HUES6 (cell line): ENCODE measurements around the gene ADGRV1.

ENCODE experiments used
- H3K27ac ChIP-seq: 2 replicates; pipeline ENCODE4 v1.7.0; 2013; ENCODE audit warnings: low read depth, mild to moderate bottlenecking, low read length, inconsistent platforms
- H3K27me3 ChIP-seq: 2 replicates; pipeline ENCODE4 v1.6.1; 2013; ENCODE audit warnings: low read length; ENCODE audit not compliant: control insufficient read depth, insufficient read depth
- H3K36me3 ChIP-seq: 2 replicates; pipeline ENCODE4 v1.6.1; 2013; ENCODE audit warnings: low read length; ENCODE audit not compliant: control insufficient read depth, insufficient read depth
- H3K4me1 ChIP-seq: 2 replicates; pipeline ENCODE4 v1.6.1; 2013; ENCODE audit warnings: low read length; ENCODE audit not compliant: control insufficient read depth, insufficient read depth
- H3K4me3 ChIP-seq: 2 replicates; pipeline ENCODE4 v1.5.1; 2013; ENCODE audit warnings: low read depth, low read length
- H3K9ac ChIP-seq: one replicate; pipeline ENCODE4 v1.6.1; 2013; ENCODE audit warnings: mild to moderate bottlenecking, low read length
- H3K9me3 ChIP-seq: 2 replicates; pipeline ENCODE4 v1.6.1; 2013; ENCODE audit warnings: low read depth, low read length; ENCODE audit not compliant: control insufficient read depth, insufficient read depth

Gene ADGRV1

GRCh38 chr5:91162534-91163381 is 604.2 kb downstream of the ADGRV1 start:
- H3K4me1 ChIP-seq: no peaks in the 10 kb centered on the region
- no peaks in the 10 kb centered on the region for H3K36me3 ChIP-seq
- H3K9me3 ChIP-seq: no peaks in the 10 kb centered on the region
- H3K27me3 ChIP-seq: no peaks in the 10 kb centered on the region
- no peak overlapping the region for H3K4me3 ChIP-seq
- H3K27ac ChIP-seq: no peak overlapping the region
- H3K9ac ChIP-seq: no peak overlapping the region

- H3K4me1 ChIP-seq: no peaks in the 10 kb centered on the region
- H3K27me3 ChIP-seq: no peaks in the 10 kb centered on the region
- H3K36me3 ChIP-seq: no peaks in the 10 kb centered on the region
- no peaks in the 10 kb centered on the region for H3K9me3 ChIP-seq
- no peak overlapping the region for H3K9ac ChIP-seq
- no peak overlapping the region for H3K27ac ChIP-seq
- no peak overlapping the region for H3K4me3 ChIP-seq
Measured at GRCh38 chr5:91164424-91164823, 605.8 kb downstream of the ADGRV1 start.

GRCh38 chr5:91166059-91166807 is 607.6 kb downstream of the ADGRV1 start:
- H3K4me3 ChIP-seq: no peak overlapping the region
- no peaks in the 10 kb centered on the region for H3K36me3 ChIP-seq
- no peak overlapping the region for H3K27ac ChIP-seq
- no peaks in the 10 kb centered on the region for H3K27me3 ChIP-seq
- H3K4me1 ChIP-seq: no peaks in the 10 kb centered on the region; the same call in 1 of the 2 replicates
- no peak overlapping the region for H3K9ac ChIP-seq
- no peaks in the 10 kb centered on the region for H3K9me3 ChIP-seq

GRCh38 chr5:91168859-91169258 is 610.3 kb downstream of the ADGRV1 start:
- Histone ChIP-seq H3K9me3 (no peaks in the 10 kb centered on the region), H3K9ac (no peak overlapping the region), H3K27ac (no peak overlapping the region), H3K27me3 (no peaks in the 10 kb centered on the region), H3K4me1 (no peaks in the 10 kb centered on the region; the same call in 1 of the 2 replicates), H3K36me3 (no peaks in the 10 kb centered on the region), H3K4me3 (no peak overlapping the region)

- H3K27ac ChIP-seq: no peak overlapping the region
- H3K36me3 ChIP-seq: no peaks in the 10 kb centered on the region
- no peaks in the 10 kb centered on the region; the same call in 1 of the 2 replicates for H3K4me1 ChIP-seq
- H3K27me3 ChIP-seq: no peaks in the 10 kb centered on the region
- no peak overlapping the region for H3K9ac ChIP-seq
- no peaks in the 10 kb centered on the region for H3K9me3 ChIP-seq
- no peak overlapping the region for H3K4me3 ChIP-seq
Measured at GRCh38 chr5:91170266-91170665, 611.7 kb downstream of the ADGRV1 start.

GRCh38 chr5:91171322-91171721 is 612.7 kb downstream of the ADGRV1 start:
- Histone ChIP-seq H3K36me3 (no peaks in the 10 kb centered on the region), H3K9me3 (no peaks in the 10 kb centered on the region), H3K4me3 (no peak overlapping the region), H3K27ac (no peak overlapping the region), H3K27me3 (no peaks in the 10 kb centered on the region), H3K9ac (no peak overlapping the region), H3K4me1 (no peaks in the 10 kb centered on the region; the same call in 1 of the 2 replicates)

GRCh38 chr5:91174396-91174795 is 615.8 kb downstream of the ADGRV1 start:
- Histone ChIP-seq H3K36me3 (no peaks in the 10 kb centered on the region), H3K27ac (no peak overlapping the region), H3K9ac (no peak overlapping the region), H3K4me3 (no peak overlapping the region), H3K27me3 (no peaks in the 10 kb centered on the region), H3K9me3 (no peaks in the 10 kb centered on the region), H3K4me1 (no peaks in the 10 kb centered on the region; the same call in none of the 2 replicates)

GRCh38 chr5:91175708-91176107 is 617.1 kb downstream of the ADGRV1 start:
- H3K9ac ChIP-seq: no peak overlapping the region
- H3K27me3 ChIP-seq: no peaks in the 10 kb centered on the region
- no peaks in the 10 kb centered on the region for H3K36me3 ChIP-seq
- no peak overlapping the region for H3K4me3 ChIP-seq
- no peaks in the 10 kb centered on the region; the same call in none of the 2 replicates for H3K4me1 ChIP-seq
- H3K27ac ChIP-seq: no peak overlapping the region
- H3K9me3 ChIP-seq: no peaks in the 10 kb centered on the region

GRCh38 chr5:91176288-91177016 is 617.9 kb downstream of the ADGRV1 start:
- Histone ChIP-seq H3K27me3 (no peaks in the 10 kb centered on the region), H3K27ac (no peak overlapping the region), H3K9me3 (no peaks in the 10 kb centered on the region), H3K4me1 (no peaks in the 10 kb centered on the region; the same call in none of the 2 replicates), H3K36me3 (no peaks in the 10 kb centered on the region), H3K4me3 (no peak overlapping the region), H3K9ac (no peak overlapping the region)

GRCh38 chr5:91177085-91177484 is 618.5 kb downstream of the ADGRV1 start:
- Histone ChIP-seq H3K4me3 (no peak overlapping the region), H3K27ac (no peak overlapping the region), H3K9ac (no peak overlapping the region), H3K36me3 (no peaks in the 10 kb centered on the region), H3K4me1 (no peaks in the 10 kb centered on the region; the same call in 1 of the 2 replicates), H3K27me3 (no peaks in the 10 kb centered on the region), H3K9me3 (no peaks in the 10 kb centered on the region)
